HG03520 (cell line): ENCODE data around the gene HDGFL1.

Experiments used
- ATAC-seq: cut with Tn5 transposase; IDR thresholded peaks from one replicate; pipeline ENCODE4 v1.9.1; 2021; ENCODE audit warnings: mild to moderate bottlenecking, moderate library complexity; ENCODE audit not compliant: unreplicated experiment

HDGFL1 gene

DNA sequence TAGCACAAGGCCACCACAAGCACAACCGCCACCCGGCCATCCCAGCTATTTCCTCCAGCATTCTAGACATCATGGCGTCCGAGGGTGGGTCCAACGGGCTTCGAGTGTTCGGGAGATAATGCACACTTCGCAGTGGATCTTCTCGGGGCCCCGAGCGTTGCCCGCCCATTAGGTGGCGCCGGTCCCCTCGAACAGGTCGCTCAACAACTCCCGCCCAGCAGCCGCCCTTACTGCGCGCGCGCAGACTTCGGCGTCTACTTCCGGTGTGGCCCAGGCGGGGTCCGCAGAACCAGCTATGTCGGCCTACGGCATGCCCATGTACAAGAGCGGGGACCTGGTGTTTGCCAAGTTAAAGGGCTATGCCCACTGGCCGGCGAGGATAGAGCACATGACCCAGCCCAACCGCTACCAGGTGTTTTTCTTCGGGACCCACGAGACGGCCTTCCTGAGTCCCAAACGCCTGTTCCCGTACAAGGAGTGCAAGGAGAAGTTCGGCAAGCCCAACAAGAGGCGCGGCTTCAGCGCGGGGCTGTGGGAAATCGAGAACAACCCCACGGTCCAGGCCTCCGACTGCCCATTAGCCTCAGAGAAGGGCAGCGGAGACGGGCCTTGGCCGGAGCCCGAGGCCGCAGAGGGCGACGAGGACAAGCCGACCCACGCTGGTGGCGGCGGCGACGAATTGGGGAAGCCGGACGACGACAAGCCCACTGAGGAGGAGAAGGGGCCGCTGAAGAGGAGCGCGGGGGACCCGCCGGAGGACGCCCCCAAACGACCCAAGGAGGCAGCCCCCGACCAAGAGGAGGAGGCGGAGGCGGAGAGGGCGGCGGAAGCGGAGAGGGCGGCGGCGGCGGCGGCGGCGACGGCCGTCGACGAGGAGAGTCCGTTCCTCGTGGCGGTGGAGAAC lies at the start of gene HDGFL1:
Gene HDGFL1, plus strand, starts transcription at position 286 of the 904 bp plus-strand sequence. Its CDS starts 10 bp downstream, at position 296.
- no peak for ATAC-seq

- ATAC-seq: no peak
Measured at GRCh38 chr6:22521035-22521434, 48.3 kb upstream of the HDGFL1 start.

DNA sequence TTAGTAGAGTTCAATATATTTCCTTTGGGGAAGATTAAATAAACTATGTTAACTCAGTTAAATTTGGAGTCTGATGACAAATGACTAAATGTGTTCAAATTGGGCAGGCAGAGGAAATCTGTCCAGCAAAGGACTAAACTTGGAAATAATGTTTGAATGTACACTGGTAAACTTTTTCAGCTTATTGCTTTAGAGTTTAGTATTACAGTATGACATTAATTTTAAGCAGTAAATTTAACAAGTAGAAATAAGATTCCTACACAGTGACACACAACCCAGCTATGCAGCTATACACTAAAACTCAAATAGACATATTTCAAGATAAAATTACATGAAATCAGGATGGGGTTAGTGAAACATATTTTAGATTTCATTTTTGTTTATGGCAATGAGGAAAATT lies 42.6 kb upstream of the HDGFL1 start:
- ATAC-seq: no peak

- ATAC-seq: no peak
Measured at GRCh38 chr6:22529866-22530265, 39.5 kb upstream of the HDGFL1 start.

- ATAC-seq: no peak
Measured at GRCh38 chr6:22530506-22530905, 38.9 kb upstream of the HDGFL1 start.

- ATAC-seq: no peak
Measured at GRCh38 chr6:22536122-22536521, 33.2 kb upstream of the HDGFL1 start.

GRCh38 chr6:22544476-22544875 lies 24.9 kb upstream of the HDGFL1 start:
- no peak for ATAC-seq

- no peak for ATAC-seq
Measured at GRCh38 chr6:22545051-22545450, 24.3 kb upstream of the HDGFL1 start.

DNA sequence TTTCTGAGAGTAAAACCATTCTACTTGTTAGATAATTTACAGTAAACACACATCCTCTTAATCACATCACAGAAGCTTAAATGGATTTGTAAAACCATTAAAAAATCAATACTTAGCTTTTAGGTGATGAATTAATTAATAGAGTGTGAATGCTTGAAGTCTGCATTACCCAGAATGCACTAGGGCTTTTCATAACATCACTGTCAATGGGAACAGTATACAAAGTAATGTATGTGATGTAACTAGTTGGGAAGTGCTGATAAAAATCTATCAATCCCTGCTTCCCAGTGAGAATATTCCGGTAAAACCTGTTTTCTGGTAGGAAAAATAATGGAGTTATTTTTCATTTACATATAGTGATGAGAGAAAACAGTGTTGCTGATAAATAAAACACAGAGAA lies 23.1 kb upstream of the HDGFL1 start:
- ATAC-seq: no peak

- ATAC-seq: no peak
Measured at GRCh38 chr6:22550971-22551670, 18.2 kb upstream of the HDGFL1 start.

DNA sequence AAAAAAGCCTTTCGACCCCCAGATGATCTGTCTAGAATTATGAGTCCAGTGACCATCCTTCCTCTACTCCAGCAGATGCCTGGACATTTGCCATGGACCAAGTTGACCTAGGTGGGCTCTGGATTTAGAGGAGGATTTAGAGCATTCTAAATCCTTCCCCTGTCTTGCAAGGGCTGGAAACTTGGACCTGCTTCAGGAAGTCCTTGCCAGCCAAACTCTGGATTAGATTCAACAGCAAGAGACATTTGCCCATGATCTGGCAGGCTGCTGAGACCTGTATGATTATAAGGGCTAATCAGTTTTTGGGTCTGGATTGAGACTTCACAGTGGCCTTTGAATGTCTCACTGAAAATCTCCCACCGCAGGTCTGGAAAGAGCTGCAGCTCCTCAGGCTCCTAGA lies 13.1 kb upstream of the HDGFL1 start:
- ATAC-seq: no peak

DNA sequence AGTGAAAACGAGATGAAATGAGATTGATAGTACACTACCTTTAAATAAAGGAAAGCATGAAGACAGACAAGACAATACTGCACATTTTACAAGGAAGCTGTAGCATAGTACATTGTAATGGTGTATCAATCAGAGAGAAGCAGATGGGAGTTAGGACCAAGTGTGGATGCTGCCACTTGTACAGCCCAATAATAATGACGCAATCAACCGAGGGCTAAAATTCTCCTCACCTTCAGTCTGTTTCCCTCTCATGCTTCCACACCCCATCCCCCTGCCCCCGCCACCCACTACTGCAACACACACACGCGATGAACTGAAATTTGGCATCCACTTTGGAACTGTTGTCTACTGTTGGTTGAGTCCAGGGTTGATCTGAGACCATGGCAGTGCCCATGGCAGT lies 12.4 kb upstream of the HDGFL1 start:
- ATAC-seq: no peak

DNA sequence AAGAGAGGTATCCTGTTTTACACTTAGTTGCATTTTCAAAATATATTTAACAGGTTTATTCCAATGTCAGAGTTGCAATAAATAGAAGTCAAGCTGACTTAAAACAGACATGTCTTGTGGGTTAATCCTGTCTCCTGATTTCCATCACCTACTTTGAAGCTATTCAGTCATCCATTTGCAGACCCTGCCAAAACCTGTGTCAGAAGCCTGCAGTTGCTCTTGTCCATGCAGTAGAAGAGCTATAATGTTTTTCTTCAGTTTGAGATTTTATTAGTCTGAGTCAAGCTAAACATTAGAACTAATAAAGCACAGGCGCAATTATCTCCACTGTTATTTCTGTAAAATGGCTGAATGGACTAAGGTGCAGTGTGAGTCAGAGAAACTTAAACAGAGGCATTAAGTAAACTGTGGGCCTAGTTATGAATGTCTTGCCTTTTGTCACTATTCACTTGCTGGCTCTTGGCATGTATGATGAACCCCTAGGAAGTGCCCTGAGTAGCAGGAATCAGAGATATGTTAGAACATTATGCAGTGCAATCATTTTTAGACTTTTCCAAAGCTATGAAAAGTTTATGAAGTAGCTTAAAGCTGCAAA lies 11.0 kb upstream of the HDGFL1 start:
- no peak for ATAC-seq

DNA sequence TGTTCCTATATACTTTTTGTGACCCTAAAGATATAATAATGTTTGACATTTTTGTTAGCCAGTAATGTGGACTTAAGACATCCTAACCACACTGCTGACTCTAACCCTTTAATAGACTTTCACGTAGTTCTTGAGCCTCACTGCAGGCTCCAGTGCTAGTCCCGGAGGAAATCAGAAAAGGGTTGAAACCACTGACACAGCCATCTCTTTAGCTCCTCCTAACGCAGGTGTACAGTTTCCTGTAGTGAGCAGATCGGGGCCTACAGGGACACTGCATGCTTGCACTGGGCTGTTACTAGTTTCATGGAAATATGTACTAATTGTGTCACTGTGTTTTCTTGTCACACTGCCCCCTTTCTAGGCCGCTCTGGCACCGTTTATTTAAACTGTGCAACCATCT lies 512 bp upstream of the HDGFL1 start:
- no peak for ATAC-seq

DNA sequence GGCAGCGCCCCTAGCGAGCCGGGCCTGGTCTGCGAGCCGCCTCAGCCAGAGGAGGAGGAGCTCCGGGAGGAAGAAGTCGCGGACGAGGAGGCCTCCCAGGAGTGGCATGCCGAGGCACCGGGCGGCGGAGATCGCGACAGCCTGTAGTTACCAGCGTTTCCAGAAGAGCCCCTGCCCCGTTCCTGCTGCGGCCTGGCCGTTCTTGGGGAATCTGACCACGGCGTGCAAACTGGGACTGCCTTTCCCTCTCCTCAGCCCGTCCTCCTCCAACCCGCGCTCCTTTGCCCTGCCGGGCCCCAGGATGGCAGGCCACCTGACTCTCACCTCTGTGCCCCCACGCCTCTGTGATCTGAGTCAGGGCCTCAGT lies 802 bp downstream of the HDGFL1 start:
- no peak for ATAC-seq

- ATAC-seq: no peak
Measured at GRCh38 chr6:22575190-22575589, 5.8 kb downstream of the HDGFL1 start.

DNA sequence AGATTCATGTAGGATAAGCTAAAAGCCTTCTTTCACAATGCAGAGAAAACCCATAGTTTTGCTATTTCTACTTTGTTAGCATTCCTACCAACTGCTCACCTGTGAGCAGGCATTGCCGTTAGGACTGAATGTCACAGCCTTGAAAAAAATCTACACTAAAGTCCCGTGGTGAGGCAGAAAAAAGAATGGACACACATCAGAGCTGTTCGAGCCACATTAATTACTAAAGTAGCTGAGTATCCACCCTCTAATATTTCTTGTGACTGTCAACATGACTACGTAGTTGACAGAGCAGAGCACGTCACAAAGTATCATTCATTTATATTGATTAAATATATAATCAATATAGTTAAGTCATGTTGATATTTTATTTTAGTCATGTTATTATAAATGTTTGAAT lies 10.1 kb downstream of the HDGFL1 start:
- ATAC-seq: no peak

GRCh38 chr6:22580337-22580736 lies 11.0 kb downstream of the HDGFL1 start:
- no peak for ATAC-seq

DNA sequence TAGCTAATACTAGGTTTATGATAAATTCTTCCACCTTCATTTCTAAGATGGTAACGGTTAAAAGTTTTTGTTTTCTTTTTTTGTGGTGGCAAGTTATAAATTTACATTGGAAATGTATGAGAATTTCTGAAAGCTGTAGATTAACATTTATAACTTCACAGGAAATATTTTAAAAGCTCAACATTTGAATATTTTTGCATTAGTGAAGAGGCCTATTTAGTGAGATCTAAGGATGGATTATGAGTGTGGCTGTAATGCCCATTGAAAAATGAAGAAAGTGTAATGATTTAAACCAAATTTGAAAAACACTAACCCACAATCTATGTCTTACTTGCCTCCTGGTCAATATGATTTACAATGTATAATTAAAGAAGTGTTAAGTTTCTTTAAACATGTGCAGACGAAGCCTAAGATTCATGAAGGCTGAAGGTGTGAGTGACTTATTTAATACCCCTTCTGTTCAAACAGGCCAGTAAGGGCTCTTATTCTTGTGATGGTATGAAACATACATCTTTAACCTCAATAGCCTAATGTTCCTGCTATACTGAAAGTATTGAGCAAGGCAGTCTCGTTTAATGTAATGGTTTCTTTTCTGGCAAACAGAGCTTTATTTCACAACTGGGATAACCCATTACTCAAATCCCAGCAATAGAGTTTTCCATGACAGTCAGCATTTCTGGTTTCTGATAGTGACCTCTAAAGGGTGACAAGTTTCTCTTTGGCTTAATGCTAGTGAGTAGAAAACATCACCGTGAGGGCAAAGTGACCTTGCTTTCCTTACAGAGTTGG lies 13.2 kb downstream of the HDGFL1 start:
- ATAC-seq: no peak

GRCh38 chr6:22583230-22583629 lies 13.9 kb downstream of the HDGFL1 start:
- no peak for ATAC-seq

- ATAC-seq: no peak
Measured at GRCh38 chr6:22583927-22584326, 14.6 kb downstream of the HDGFL1 start.
